A549 (cell line): ENCODE data around the gene APOBEC3A. TPM values are rescaled to one million over a fixed set of nuclear protein-coding genes. Genes with fewer than 3 reads are reported as not detected.

Experiments
- ATAC-seq, 2 experiments: fragments of 200-7000 bp in 1 of 2; fragments of >200 bp in 1 of 2; cut with Nextera tagmentation in 1 of 2; cut with Tn5 transposase in 1 of 2; 3 replicates each; pipeline versions ENCODE4 v1.8.0 to v1.9.1; 2018 to 2020; ENCODE audit warnings: mild to moderate bottlenecking in 1 of 2, moderate library complexity in 1 of 2
- CTCF ChIA-PET: fragments of 300-600 bp; sonication (Branson Sonifier 250); formaldehyde crosslinking; extraction: SDS; loops from one replicate; lab custom pipeline; 2021; ENCODE audit warnings: antibody characterized with exemption, inconsistent platforms; lab: Yijun Ruan, JAX
- POLR2A ChIA-PET: fragments of 350-600 bp; formaldehyde crosslinking; extraction: SDS; loops from one replicate; lab custom pipeline; 2021; ENCODE audit warnings: antibody characterized with exemption, inconsistent platforms; lab: Yijun Ruan, JAX
- DNase-seq, 2 experiments: peaks; one replicate each; pipeline versions ENCODE4 v3.0.0 to v3.0.0-alpha.2; 2011 to 2016; ENCODE audit warnings: low read depth in 1 of 2, low spot score in 1 of 2
- FAIRE-seq: peaks from 2 replicates; lab custom pipeline; 2011; peaks lifted over from hg19 to GRCh38; lab: Jason Lieb, UNC
- H3K27ac ChIP-seq, 2 experiments: fragments of >200 bp; sonication (Bioruptor Twin); formaldehyde crosslinking; 3 replicates each; pipeline ENCODE4 v1.5.1; 2016 to 2017
- H3K4me1 ChIP-seq: fragments of >200 bp; sonication (Bioruptor Twin); formaldehyde crosslinking; 3 replicates; pipeline ENCODE4 v1.6.1; 2016
- H3K4me2 ChIP-seq: fragments of >200 bp; sonication (Bioruptor Twin); formaldehyde crosslinking; 3 replicates; pipeline ENCODE4 v1.6.1; 2016
- H3K4me3 ChIP-seq: fragments of >200 bp; sonication (Bioruptor Twin); formaldehyde crosslinking; 3 replicates; pipeline ENCODE4 v1.5.1; 2016
- H3K9me3 ChIP-seq: fragments of >200 bp; sonication (Bioruptor Twin); formaldehyde crosslinking; 3 replicates; pipeline ENCODE4 v1.6.1; 2016
- BCL3 ChIP-seq: fragments of >200 bp; sonication (Bioruptor Twin); formaldehyde crosslinking; IDR thresholded peaks from 3 replicates; pipeline ENCODE4 v1.6.1; 2016
- CHD2 ChIP-seq: fragments of 150-350 bp; IDR thresholded peaks from 2 replicates; pipeline ENCODE4 v1.6.1; 2014; ENCODE audit warnings: low read length; ENCODE audit not compliant: partially characterized antibody
- EHMT2 ChIP-seq: fragments of 200-600 bp; sonication (generic); IDR thresholded peaks from 2 replicates; pipeline ENCODE4 v1.6.1; 2016; ENCODE audit warnings: antibody characterized with exemption, low read depth, mild to moderate bottlenecking, moderate library complexity
- FOSB ChIP-seq: fragments of 250-450 bp; sonication (Bioruptor Pico); IDR thresholded peaks from 2 replicates; pipeline ENCODE4 v1.5.0; 2020; ENCODE audit warnings: mild to moderate bottlenecking, moderate library complexity
- GATA3 ChIP-seq: IDR thresholded peaks from 2 replicates; pipeline ENCODE4 v1.6.1; 2012; ENCODE audit warnings: borderline replicate concordance
- HDAC2 ChIP-seq: fragments of 200-600 bp; sonication (generic); IDR thresholded peaks from 2 replicates; pipeline ENCODE4 v1.6.1; 2016
- HEYL ChIP-seq: fragments of 250-450 bp; sonication (Bioruptor Pico); IDR thresholded peaks from 2 replicates; pipeline ENCODE4 v1.8.0; 2021; ENCODE audit warnings: mild to moderate bottlenecking, moderate library complexity
- HOXA7 ChIP-seq: fragments of 250-450 bp; sonication (Bioruptor Pico); IDR thresholded peaks from 2 replicates; pipeline ENCODE4 v1.5.0; 2020; ENCODE audit warnings: mild to moderate bottlenecking, moderate library complexity
- JUNB ChIP-seq: fragments of >200 bp; sonication (Bioruptor Twin); formaldehyde crosslinking; IDR thresholded peaks from 2 replicates; pipeline ENCODE4 v1.6.1; 2016
- KDM1A ChIP-seq: fragments of 200-600 bp; sonication (generic); IDR thresholded peaks from 2 replicates; pipeline ENCODE4 v1.6.1; 2016; ENCODE audit warnings: low read depth, mild to moderate bottlenecking
- KDM5A ChIP-seq: fragments of 200-600 bp; sonication (generic); IDR thresholded peaks from 2 replicates; pipeline ENCODE4 v1.6.1; 2016; ENCODE audit warnings: antibody characterized with exemption, mild to moderate bottlenecking
- MAFK ChIP-seq: fragments of 450-650 bp; IDR thresholded peaks from 2 replicates; pipeline ENCODE4 v1.6.1; 2014; ENCODE audit not compliant: partially characterized antibody
- MAX ChIP-seq: IDR thresholded peaks from 2 replicates; pipeline ENCODE4 v1.6.1; 2012
- MAZ ChIP-seq: fragments of 150-350 bp; IDR thresholded peaks from 2 replicates; pipeline ENCODE4 v1.6.1; 2014; ENCODE audit warnings: antibody characterized with exemption, low read depth, low read length, borderline replicate concordance
- NFE2L2 ChIP-seq: fragments of 150-350 bp; conservative IDR thresholded peaks from 2 replicates; pipeline ENCODE4 v1.6.1; 2014; ENCODE audit warnings: low read length
- PHF8 ChIP-seq: fragments of 200-600 bp; sonication (generic); IDR thresholded peaks from 2 replicates; pipeline ENCODE4 v1.6.1; 2016; ENCODE audit warnings: low read depth, mild to moderate bottlenecking, antibody characterized with exemption, moderate library complexity, borderline replicate concordance
- POLR2AphosphoS2 ChIP-seq: conservative IDR thresholded peaks from 2 replicates; pipeline ENCODE4 v1.6.1; 2012; ENCODE audit warnings: low read length, improper control_type of control experiment, inconsistent platforms
- RCOR1 ChIP-seq: fragments of 150-350 bp; IDR thresholded peaks from 2 replicates; pipeline ENCODE4 v1.6.1; 2014; ENCODE audit warnings: antibody characterized with exemption, low read length, low read depth
- REST ChIP-seq: fragments of 200-600 bp; sonication (generic); IDR thresholded peaks from 2 replicates; pipeline ENCODE4 v1.6.1; 2016; ENCODE audit warnings: antibody characterized with exemption, mild to moderate bottlenecking, moderate library complexity
- SMC3 ChIP-seq: fragments of >200 bp; sonication (Bioruptor Twin); formaldehyde crosslinking; IDR thresholded peaks from 3 replicates; pipeline ENCODE4 v1.6.1; 2018; ENCODE audit warnings: inconsistent platforms
- TFCP2L1 ChIP-seq: fragments of 250-450 bp; sonication (Bioruptor Pico); IDR thresholded peaks from 2 replicates; pipeline ENCODE4 v1.5.0; 2021; ENCODE audit warnings: mild to moderate bottlenecking
- TP53 ChIP-seq: fragments of 250-450 bp; sonication (Bioruptor Pico); IDR thresholded peaks from 2 replicates; pipeline ENCODE4 v1.5.0; 2021; ENCODE audit warnings: mild to moderate bottlenecking, moderate library complexity
- ZC3H11A ChIP-seq: fragments of 450-650 bp; IDR thresholded peaks from 2 replicates; pipeline ENCODE4 v1.6.1; 2014; ENCODE audit warnings: antibody characterized with exemption, mild to moderate bottlenecking
- ZFP36 ChIP-seq: fragments of 450-650 bp; IDR thresholded peaks from 2 replicates; pipeline ENCODE4 v1.6.1; 2014; ENCODE audit warnings: borderline replicate concordance; ENCODE audit not compliant: partially characterized antibody
- ZNF302 ChIP-seq: fragments of 250-450 bp; sonication (Bioruptor Pico); IDR thresholded peaks from 2 replicates; pipeline ENCODE4 v1.9.0; 2021; ENCODE audit warnings: inconsistent platforms, mild to moderate bottlenecking, moderate library complexity
- WGBS: methylation state at CpG from one replicate; pipeline ENCODE4 v1.1.6; 2017; ENCODE audit errors: missing lambda C conversion rate; 5-methylcytosine and 5-hydroxymethylcytosine counted together
- polyA plus RNA-seq, 4 experiments: library from polyadenylated mRNA; depleted of rRNA in 3 of 4; stranded (reverse); fragments of >200 nt; fragmentation: RNase III in 1 of 4; extraction: RNeasy Plus Mini Kit Qiagen cat#74134 plus additional on column Dnase treatment in 1 of 4; gene quantifications; 2 replicates in 3 of 4; 3 replicates in 1 of 4; pipeline ENCODE4 v1.2.3, GENCODE V29; 2011 to 2017
- TF ChIP-seq, protein P1 (sequence below): IDR thresholded peaks from 2 replicates; pipeline ENCODE4 v1.6.1; 2012; ENCODE audit warnings: low read depth, borderline replicate concordance
- TF ChIP-seq, protein P2 (sequence below): fragments of 250-450 bp; sonication (Bioruptor Pico); IDR thresholded peaks from 2 replicates; pipeline ENCODE4 v1.5.0; 2020; ENCODE audit warnings: low read depth, mild to moderate bottlenecking, moderate library complexity
- TF ChIP-seq, protein P3 (sequence below): fragments of >200 bp; sonication (Bioruptor Twin); formaldehyde crosslinking; IDR thresholded peaks from 2 replicates; pipeline ENCODE4 v1.6.1; 2016
- TF ChIP-seq, protein P4 (sequence below): fragments of 450-650 bp; IDR thresholded peaks from 2 replicates; pipeline ENCODE4 v1.6.1; 2014; ENCODE audit warnings: antibody characterized with exemption

Gene APOBEC3A
- polyA plus RNA-seq, 2 of the 4 experiments (the other 2 are of a cell fraction), result not detected

DNA sequence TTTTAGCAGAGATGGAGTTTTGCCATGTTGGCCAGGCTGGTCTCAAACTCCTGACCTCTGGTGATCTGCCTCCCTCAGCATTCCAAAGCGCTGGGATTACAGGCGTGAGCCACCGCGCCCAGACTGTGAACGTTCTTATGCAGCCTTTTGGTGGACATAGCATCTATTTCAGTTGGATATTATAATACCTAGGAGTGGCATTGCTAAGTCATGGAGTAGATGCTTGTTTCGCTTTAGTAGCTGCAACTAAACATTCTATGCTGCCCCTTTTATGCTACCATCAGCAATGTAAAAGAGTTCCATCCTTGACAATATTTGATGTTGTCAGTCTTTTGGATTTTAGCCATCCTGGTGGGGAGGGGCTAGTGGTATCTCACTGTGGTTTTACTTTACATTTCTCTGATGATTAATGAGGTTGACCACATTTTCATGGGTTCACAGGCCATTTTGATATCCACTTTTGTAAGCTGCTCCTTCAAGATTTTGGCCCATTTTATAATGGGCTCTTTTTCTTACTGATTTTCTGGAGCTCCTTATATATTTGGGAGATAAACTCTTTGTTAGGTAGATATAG is 16.5 kb upstream of the APOBEC3A start:
- WGBS, result 83% methylated on average over 6 of the region's 6 CpGs
- ChIA-PET POLR2A (no interaction called here), CTCF (interaction anchor here (1.3 to 2.1 kb wide), 4 partner anchors 11 to 172 kb away, joined by 3 to 7 read pairs (median 5); no protein-coding TSS in a partner anchor)
- H3K4me3 ChIP-seq, result no peak overlapping the region
- TF ChIP-seq GATA3, result no peak
- TF ChIP-seq ZFP36, result no peak
- TF ChIP-seq JUNB, result no peak
- TF ChIP-seq CHD2, result no peak
- TF ChIP-seq ZC3H11A, result no peak
- no peak for TF ChIP-seq TP53 (CRISPR knock-in tag)
- TF ChIP-seq KDM5A, result no peak
- TF ChIP-seq MAFK, result no peak
- no peak for TF ChIP-seq EHMT2
- TF ChIP-seq, protein P1, sequence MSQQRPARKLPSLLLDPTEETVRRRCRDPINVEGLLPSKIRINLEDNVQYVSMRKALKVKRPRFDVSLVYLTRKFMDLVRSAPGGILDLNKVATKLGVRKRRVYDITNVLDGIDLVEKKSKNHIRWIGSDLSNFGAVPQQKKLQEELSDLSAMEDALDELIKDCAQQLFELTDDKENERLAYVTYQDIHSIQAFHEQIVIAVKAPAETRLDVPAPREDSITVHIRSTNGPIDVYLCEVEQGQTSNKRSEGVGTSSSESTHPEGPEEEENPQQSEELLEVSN, result no peak
- TF ChIP-seq FOSB, result no peak
- no peak for TF ChIP-seq SMC3
- TF ChIP-seq ZNF302, result no peak
- TF ChIP-seq HOXA7, result no peak
- no peak for TF ChIP-seq NFE2L2
- no peak for TF ChIP-seq MAX
- TF ChIP-seq POLR2AphosphoS2, result no peak
- no peak for TF ChIP-seq TFCP2L1 (CRISPR knock-in tag)
- TF ChIP-seq, all 56 proteins: peak for 0
- FAIRE-seq (no peak), DNase-seq (no peak), ATAC-seq (no peak)
- Histone ChIP-seq H3K4me2 (no peak overlapping the region), H3K4me1 (no peaks in the 10 kb centered on the region), H3K9me3 (no peaks in the 10 kb centered on the region), H3K27ac (no peak overlapping the region)

GRCh38 chr22:38941488-38941987 is 15.9 kb upstream of the APOBEC3A start:
- H3K4me1 ChIP-seq, result no peaks in the 10 kb centered on the region
- ChIA-PET CTCF (interaction anchor here (1.3 to 2.1 kb wide), 2 partner anchors 11 to 172 kb away, joined by 3 to 7 read pairs; no protein-coding TSS in a partner anchor), POLR2A (no interaction called here)
- H3K9me3 ChIP-seq, result no peaks in the 10 kb centered on the region
- 68% methylated on average over 13 of the region's 13 CpGs for WGBS
- no peak overlapping the region for H3K4me3 ChIP-seq
- ATAC-seq (no peak), DNase-seq (no peak), FAIRE-seq (no peak)
- H3K4me2 ChIP-seq, result no peak overlapping the region
- H3K27ac ChIP-seq, result no peak overlapping the region
- TF ChIP-seq, protein P2, sequence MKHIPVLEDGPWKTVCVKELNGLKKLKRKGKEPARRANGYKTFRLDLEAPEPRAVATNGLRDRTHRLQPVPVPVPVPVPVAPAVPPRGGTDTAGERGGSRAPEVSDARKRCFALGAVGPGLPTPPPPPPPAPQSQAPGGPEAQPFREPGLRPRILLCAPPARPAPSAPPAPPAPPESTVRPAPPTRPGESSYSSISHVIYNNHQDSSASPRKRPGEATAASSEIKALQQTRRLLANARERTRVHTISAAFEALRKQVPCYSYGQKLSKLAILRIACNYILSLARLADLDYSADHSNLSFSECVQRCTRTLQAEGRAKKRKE, result no peak
- TF ChIP-seq REST (no peak), MAZ (no peak), HDAC2 (no peak), POLR2AphosphoS2 (no peak), KDM1A (no peak), PHF8 (no peak), GATA3 (no peak), BCL3 (no peak), HEYL (CRISPR knock-in tag) (no peak), HOXA7 (no peak), TP53 (CRISPR knock-in tag) (no peak), RCOR1 (no peak)
- TF ChIP-seq, protein P1, result no peak
- TF ChIP-seq, protein P3, sequence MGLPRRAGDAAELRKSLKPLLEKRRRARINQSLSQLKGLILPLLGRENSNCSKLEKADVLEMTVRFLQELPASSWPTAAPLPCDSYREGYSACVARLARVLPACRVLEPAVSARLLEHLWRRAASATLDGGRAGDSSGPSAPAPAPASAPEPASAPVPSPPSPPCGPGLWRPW, result no peak
- TF ChIP-seq, protein P4, sequence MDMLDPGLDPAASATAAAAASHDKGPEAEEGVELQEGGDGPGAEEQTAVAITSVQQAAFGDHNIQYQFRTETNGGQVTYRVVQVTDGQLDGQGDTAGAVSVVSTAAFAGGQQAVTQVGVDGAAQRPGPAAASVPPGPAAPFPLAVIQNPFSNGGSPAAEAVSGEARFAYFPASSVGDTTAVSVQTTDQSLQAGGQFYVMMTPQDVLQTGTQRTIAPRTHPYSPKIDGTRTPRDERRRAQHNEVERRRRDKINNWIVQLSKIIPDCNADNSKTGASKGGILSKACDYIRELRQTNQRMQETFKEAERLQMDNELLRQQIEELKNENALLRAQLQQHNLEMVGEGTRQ, result no peak
